GM20000 (cell line): Measurements from ENCODE around the gene LINC01488.

Source experiments
- DNase-seq: peaks from one replicate; pipeline ENCODE4 v3.0.0; 2012; ENCODE audit warnings: low spot score
- TF ChIP-seq, protein P1 (sequence below): IDR thresholded peaks from 2 replicates; pipeline ENCODE4 v1.5.1; 2012; ENCODE audit warnings: mild to moderate bottlenecking, control low read depth; ENCODE audit errors: extremely low read depth, missing control alignments

LINC01488 gene

DNA sequence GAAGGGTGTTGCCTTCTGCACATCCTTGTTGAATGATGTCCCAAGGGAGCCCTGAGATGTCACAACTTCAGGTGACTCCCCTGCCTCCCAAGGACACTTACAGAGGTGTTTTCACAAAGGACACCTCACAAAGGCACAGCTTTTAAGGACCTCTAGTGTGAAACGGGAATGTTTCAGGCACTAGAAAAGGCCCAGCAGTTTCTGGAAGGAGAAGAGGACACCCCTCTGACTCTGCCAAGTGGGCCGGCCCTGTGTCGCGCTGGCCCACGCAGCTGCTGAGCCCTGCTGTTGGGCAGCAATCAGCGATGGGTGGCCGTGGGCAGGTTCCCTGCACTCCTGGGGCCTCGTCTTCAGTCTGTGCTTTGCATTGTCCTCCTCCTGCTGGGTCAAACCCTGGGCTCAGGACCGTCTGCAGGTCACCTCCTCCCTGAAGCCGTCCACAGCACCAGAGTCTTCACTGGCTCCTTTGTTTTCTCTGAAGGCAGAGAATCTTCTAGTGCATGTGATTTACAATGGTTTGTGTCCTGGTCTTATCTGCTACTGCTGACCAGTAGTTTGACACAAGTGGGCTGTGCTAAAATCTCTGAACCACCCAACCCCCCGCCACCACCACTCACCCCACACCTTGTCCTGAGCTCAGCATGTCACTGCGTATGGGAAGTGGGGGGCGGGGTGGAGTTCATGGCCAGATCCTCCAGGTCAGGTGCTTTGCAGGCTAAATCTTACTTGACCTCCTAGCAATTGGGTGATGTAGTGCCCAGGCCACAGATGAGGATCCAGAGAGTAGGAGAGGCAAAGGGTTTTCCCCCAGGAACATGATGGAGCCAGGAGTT lies 3.2 kb downstream of the LINC01488 start:
- TF ChIP-seq, protein P1, sequence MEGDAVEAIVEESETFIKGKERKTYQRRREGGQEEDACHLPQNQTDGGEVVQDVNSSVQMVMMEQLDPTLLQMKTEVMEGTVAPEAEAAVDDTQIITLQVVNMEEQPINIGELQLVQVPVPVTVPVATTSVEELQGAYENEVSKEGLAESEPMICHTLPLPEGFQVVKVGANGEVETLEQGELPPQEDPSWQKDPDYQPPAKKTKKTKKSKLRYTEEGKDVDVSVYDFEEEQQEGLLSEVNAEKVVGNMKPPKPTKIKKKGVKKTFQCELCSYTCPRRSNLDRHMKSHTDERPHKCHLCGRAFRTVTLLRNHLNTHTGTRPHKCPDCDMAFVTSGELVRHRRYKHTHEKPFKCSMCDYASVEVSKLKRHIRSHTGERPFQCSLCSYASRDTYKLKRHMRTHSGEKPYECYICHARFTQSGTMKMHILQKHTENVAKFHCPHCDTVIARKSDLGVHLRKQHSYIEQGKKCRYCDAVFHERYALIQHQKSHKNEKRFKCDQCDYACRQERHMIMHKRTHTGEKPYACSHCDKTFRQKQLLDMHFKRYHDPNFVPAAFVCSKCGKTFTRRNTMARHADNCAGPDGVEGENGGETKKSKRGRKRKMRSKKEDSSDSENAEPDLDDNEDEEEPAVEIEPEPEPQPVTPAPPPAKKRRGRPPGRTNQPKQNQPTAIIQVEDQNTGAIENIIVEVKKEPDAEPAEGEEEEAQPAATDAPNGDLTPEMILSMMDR, result no peak

DNA sequence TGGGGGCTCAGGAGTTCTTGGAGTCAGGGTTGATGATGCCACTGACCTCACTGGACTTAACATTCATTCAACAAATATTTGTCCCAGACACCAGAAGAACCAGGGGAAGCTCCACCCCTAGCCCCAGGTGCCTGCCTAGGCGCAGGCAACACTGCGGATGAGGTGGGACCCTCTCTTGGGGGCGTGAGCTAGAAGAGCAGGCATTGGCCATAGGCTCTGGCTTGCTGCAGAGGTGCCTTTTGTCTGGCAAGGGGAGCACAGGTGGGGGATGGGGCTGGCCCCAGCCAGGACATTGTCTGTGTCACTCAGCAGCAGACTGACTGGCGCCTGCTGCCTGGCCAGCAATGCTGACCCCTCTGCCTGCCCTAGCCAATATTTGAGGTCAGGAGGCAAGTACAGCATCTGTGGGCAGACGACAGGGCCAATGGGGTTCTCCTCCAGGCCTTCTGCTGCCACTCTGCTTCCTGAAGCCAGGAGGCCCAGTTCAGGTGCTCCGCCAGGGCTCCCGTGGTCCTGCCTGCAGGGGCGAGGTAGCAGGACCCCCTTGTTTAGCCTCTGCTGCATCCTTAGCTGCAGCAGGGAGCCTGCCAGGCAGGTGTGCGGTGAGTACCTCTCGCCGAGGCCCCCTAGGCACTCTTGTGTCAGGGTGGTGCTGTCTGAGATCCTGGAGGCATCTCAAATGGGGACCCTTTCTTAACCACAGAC lies 4.0 kb downstream of the LINC01488 start:
- TF ChIP-seq, protein P1, result no peak
- no peak for DNase-seq

More for the DNA sequence above, 3.2 kb downstream of the LINC01488 start:
- no peak for DNase-seq

- TF ChIP-seq, protein P1, result no peak
- no peak for DNase-seq
Measured at GRCh38 chr11:69486056-69486772, 4.8 kb downstream of the LINC01488 start.

- no peak for DNase-seq
- TF ChIP-seq, protein P1, result no peak
Measured at GRCh38 chr11:69486773-69487291, 5.4 kb downstream of the LINC01488 start.

- no peak for DNase-seq
- TF ChIP-seq, protein P1, result no peak
Measured at GRCh38 chr11:69487391-69487790, 5.9 kb downstream of the LINC01488 start.

DNA sequence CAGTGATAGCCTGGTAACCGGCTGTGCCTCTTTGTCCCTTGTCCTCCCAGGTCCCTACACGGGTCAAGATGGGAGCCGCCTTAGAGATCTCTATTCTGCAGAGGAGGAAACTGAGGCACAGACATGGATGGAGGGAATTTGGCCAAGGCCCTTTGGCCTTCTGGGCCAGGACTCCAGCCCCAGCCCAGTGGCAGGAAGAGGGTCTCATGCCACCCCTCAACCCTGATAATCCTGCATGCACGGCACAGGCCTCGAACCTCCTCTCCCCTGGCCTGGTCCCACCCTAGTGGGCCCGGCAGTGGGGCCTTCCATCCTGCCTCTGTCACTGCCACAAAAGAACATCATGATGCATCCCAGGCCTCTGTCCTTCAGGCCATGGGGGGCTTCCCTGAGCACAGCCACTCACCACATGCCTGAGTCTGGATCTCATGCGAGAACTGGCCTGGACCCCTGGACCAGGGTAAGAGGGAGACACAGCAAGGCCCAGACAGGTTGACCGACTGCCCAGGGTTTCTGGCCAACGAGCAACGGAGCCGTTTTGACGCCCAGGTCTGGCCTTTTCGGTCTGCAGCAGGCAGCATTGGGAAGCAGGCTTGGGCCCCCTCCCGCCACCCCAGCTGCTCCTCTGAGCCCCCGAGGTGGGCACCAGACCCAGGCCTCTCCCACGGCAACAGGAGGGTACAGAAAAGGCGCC lies 6.5 kb downstream of the LINC01488 start:
- TF ChIP-seq, protein P1, result no peak

More for the DNA sequence above, 6.5 kb downstream of the LINC01488 start:
- no peak for DNase-seq
